Vagina (tissue), 2 donors: ENCODE data around the gene EIF3M.

Experiments used
- POLR2A ChIP-seq, 2 donors: fragments of 450-650 bp; IDR thresholded peaks; one replicate each; pipeline ENCODE4 v1.6.1; 2017; ENCODE audit warnings: antibody characterized with exemption in 2 of 2, mild to moderate bottlenecking in 2 of 2, moderate library complexity in 2 of 2
- TF ChIP-seq, protein P1 (sequence below), 3 experiments: fragments of 450-650 bp in 2 of 3; fragments of 200-600 bp in 1 of 3; sonication (generic) in 1 of 3; IDR thresholded peaks; one replicate each; pipeline ENCODE4 v1.5.1; 2017 to 2019; ENCODE audit warnings: antibody characterized with exemption in 3 of 3, mild to moderate bottlenecking in 2 of 3, moderate library complexity in 2 of 3

DNA sequence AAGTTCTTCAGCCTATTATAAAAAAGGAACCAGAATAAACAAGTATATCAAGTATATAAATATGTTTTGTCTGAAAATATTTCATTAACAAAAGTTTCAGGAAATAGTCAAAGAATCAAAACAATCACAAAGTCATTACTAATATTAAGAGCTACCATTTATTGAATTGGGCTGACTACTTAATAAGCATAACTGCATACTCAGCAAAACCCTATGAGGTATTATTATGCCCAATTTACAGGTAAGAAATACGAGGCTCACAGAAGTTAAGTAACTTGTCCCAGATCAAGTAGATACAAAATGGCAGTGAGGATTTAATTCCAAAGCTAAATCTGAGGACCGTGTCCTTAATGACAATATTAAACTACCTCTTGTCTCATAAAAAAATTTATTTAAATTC lies 52.2 kb downstream of the EIF3M start:
- TF ChIP-seq, protein P1, sequence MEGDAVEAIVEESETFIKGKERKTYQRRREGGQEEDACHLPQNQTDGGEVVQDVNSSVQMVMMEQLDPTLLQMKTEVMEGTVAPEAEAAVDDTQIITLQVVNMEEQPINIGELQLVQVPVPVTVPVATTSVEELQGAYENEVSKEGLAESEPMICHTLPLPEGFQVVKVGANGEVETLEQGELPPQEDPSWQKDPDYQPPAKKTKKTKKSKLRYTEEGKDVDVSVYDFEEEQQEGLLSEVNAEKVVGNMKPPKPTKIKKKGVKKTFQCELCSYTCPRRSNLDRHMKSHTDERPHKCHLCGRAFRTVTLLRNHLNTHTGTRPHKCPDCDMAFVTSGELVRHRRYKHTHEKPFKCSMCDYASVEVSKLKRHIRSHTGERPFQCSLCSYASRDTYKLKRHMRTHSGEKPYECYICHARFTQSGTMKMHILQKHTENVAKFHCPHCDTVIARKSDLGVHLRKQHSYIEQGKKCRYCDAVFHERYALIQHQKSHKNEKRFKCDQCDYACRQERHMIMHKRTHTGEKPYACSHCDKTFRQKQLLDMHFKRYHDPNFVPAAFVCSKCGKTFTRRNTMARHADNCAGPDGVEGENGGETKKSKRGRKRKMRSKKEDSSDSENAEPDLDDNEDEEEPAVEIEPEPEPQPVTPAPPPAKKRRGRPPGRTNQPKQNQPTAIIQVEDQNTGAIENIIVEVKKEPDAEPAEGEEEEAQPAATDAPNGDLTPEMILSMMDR (IDR thresholded peaks at IDR 0.05): no peak
- TF ChIP-seq POLR2A (IDR thresholded peaks at IDR 0.05): no peak
